C4-2B (cell line): ENCODE results near the gene GGA3.

ENCODE experiments used
- CTCF ChIP-seq: fragments of 450-650 bp; conservative IDR thresholded peaks from 2 replicates; pipeline ENCODE4 v1.5.1; 2017; ENCODE audit warnings: mild to moderate bottlenecking
- ZFX ChIP-seq: fragments of 450-650 bp; IDR thresholded peaks from 2 replicates; pipeline ENCODE4 v1.6.1; 2017

GRCh38 chr17:75249564-75249963 lies 11.8 kb downstream of the GGA3 start:
- no peak for TF ChIP-seq CTCF
- no peak for TF ChIP-seq ZFX
